Panc1 (cell line): Measurements from ENCODE around the gene COL4A3. TPM values are rescaled to one million over a fixed set of nuclear protein-coding genes. Genes with fewer than 3 reads are reported as not detected.

Source experiments
- ATAC-seq: fragments of 200-7000 bp; cut with Tn5 transposase; 2 replicates; pipeline ENCODE4 v1.9.1; 2020; ENCODE audit warnings: mild to moderate bottlenecking, moderate library complexity
- BruUV-seq: library from RNA; stranded (reverse); fragments of 400-500 nt; replicated peaks from 2 replicates; lab custom pipeline; 2021; lab: Mats Ljungman, UMichigan
- CTCF ChIA-PET: fragments of 300-600 bp; sonication (Branson Sonifier 250); formaldehyde crosslinking; loops from one replicate; lab custom pipeline; 2022; ENCODE audit warnings: antibody characterized with exemption; lab: Charles Lee
- POLR2A ChIA-PET: fragments of 300-600 bp; sonication (Branson Sonifier 250); formaldehyde crosslinking; loops from one replicate; lab custom pipeline; 2022; ENCODE audit warnings: antibody characterized with exemption; lab: Charles Lee
- DNase-seq: peaks from one replicate; pipeline ENCODE4 v3.0.0-alpha.2; 2010; ENCODE audit warnings: low read depth, low spot score
- H3K27ac ChIP-seq: 2 replicates; pipeline ENCODE4 v1.5.1; 2011; ENCODE audit warnings: mild to moderate bottlenecking, low read length, inconsistent platforms
- H3K27me3 ChIP-seq: fragments of 200-500 bp; sonication (Bioruptor generic); 2 replicates; pipeline ENCODE4 v1.6.0; 2014; ENCODE audit warnings: low read length, inconsistent platforms; ENCODE audit not compliant: control insufficient read depth, insufficient read depth
- H3K36me3 ChIP-seq: fragments of 200-500 bp; sonication (Bioruptor generic); 2 replicates; pipeline ENCODE4 v1.5.1; 2014; ENCODE audit warnings: inconsistent platforms, mild to moderate bottlenecking, low read length, moderate library complexity; ENCODE audit not compliant: control insufficient read depth, insufficient read depth
- H3K4me1 ChIP-seq: 2 replicates; pipeline ENCODE4 v1.5.1; 2011; ENCODE audit warnings: inconsistent platforms, mild to moderate bottlenecking, low read length, moderate library complexity; ENCODE audit not compliant: control insufficient read depth, insufficient read depth
- H3K4me3 ChIP-seq, 2 experiments: 2 replicates each; pipeline ENCODE4 v1.5.1; 2011 to 2012; ENCODE audit warnings: low read depth in 2 of 2, low read length in 2 of 2, mild to moderate bottlenecking in 2 of 2, inconsistent platforms in 1 of 2, moderate library complexity in 1 of 2
- H3K9me3 ChIP-seq: fragments of 200-500 bp; sonication (Bioruptor generic); 2 replicates; pipeline ENCODE4 v1.5.1; 2014; ENCODE audit warnings: low read depth, mild to moderate bottlenecking, inconsistent platforms, low read length, moderate library complexity; ENCODE audit not compliant: control insufficient read depth, insufficient read depth
- POLR2AphosphoS5 ChIP-seq: IDR thresholded peaks from 2 replicates; pipeline ENCODE4 v1.6.1; 2012; ENCODE audit warnings: mild to moderate bottlenecking, low read depth, low read length, moderate library complexity
- SIN3A ChIP-seq: IDR thresholded peaks from 2 replicates; pipeline ENCODE4 v1.6.1; 2012; ENCODE audit warnings: low read depth, mild to moderate bottlenecking, low read length, moderate library complexity, borderline replicate concordance; ENCODE audit not compliant: insufficient read depth
- TCF7L2 ChIP-seq: IDR thresholded peaks from 2 replicates; pipeline ENCODE4 v1.6.1; 2011; ENCODE audit warnings: mild to moderate bottlenecking, low read depth, low read length, inconsistent platforms
- in situ Hi-C: cut with HindIII; loops from 2 replicates; pipeline ENCODE4 v1.10.0; 2016; ENCODE audit warnings: low sequenced_read_pairs, low pct_unique_long_range_greater_than_20kb
- intact Hi-C: fragments of 100-400 bp; cut with micrococcal nuclease; formaldehyde crosslinking; loops from one replicate; pipeline ENCODE4 v1.10.0; 2022; ENCODE audit not compliant: unreplicated experiment
- total RNA-seq: library from RNA; stranded (reverse); gene quantifications from one replicate; pipeline ENCODE4 v1.2.1, GENCODE V29; 2021; ENCODE audit not compliant: unreplicated experiment
- TF ChIP-seq, protein P1 (sequence below): fragments of 450-650 bp; IDR thresholded peaks from 2 replicates; pipeline ENCODE4 v1.5.1; 2017; ENCODE audit warnings: mild to moderate bottlenecking
- TF ChIP-seq, protein P2 (sequence below), 2 experiments: IDR thresholded peaks; 2 replicates each; pipeline ENCODE4 v1.6.1; 2011 to 2012; ENCODE audit warnings: low read depth in 2 of 2, control low read depth in 1 of 2, low read length in 1 of 2, mild to moderate bottlenecking in 1 of 2, moderate library complexity in 1 of 2; ENCODE audit not compliant: insufficient read depth in 1 of 2

COL4A3 gene
- total RNA-seq, 1 experiment from 2014 or later = 0.18 TPM

DNA sequence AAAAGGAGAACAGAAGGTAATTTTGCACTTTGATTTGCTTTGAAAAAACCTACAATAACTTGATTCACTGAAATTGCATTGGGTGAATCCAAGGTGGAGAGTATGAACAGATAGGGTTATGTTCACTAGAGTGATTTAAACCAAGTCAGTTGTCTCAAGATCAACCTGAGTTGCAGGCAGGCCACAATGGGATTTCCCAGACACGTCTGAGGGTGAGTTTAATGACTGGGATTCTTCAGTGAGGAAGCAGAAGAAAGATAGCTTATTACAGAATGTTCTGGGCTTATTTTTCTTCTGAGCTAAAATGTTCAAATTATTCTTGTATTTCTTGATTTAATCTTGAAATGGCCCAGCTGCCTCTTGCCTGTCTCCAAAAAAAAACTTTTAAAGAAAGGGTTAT, 20.5 kb upstream of the COL4A3 start:
- ATAC-seq (no peak), DNase-seq (no peak)
- Histone ChIP-seq H3K27ac (no peak overlapping the region), H3K27me3 (peaks cover 7% of the 10 kb centered on the region), H3K9me3 (peaks cover 5% of the 10 kb centered on the region; the same call in 1 of the 2 replicates), H3K4me1 (no peaks in the 10 kb centered on the region), H3K4me3 (no peak overlapping the region), H3K36me3 (no peaks in the 10 kb centered on the region)
- BruUV-seq = no TSS peak
- ChIA-PET CTCF (no interaction called here), POLR2A (no interaction called here)
- TF ChIP-seq SIN3A = no peak
- no peak for TF ChIP-seq TCF7L2
- TF ChIP-seq, protein P1, sequence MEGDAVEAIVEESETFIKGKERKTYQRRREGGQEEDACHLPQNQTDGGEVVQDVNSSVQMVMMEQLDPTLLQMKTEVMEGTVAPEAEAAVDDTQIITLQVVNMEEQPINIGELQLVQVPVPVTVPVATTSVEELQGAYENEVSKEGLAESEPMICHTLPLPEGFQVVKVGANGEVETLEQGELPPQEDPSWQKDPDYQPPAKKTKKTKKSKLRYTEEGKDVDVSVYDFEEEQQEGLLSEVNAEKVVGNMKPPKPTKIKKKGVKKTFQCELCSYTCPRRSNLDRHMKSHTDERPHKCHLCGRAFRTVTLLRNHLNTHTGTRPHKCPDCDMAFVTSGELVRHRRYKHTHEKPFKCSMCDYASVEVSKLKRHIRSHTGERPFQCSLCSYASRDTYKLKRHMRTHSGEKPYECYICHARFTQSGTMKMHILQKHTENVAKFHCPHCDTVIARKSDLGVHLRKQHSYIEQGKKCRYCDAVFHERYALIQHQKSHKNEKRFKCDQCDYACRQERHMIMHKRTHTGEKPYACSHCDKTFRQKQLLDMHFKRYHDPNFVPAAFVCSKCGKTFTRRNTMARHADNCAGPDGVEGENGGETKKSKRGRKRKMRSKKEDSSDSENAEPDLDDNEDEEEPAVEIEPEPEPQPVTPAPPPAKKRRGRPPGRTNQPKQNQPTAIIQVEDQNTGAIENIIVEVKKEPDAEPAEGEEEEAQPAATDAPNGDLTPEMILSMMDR = no peak
- no peak for TF ChIP-seq POLR2AphosphoS5
- TF ChIP-seq, protein P2, sequence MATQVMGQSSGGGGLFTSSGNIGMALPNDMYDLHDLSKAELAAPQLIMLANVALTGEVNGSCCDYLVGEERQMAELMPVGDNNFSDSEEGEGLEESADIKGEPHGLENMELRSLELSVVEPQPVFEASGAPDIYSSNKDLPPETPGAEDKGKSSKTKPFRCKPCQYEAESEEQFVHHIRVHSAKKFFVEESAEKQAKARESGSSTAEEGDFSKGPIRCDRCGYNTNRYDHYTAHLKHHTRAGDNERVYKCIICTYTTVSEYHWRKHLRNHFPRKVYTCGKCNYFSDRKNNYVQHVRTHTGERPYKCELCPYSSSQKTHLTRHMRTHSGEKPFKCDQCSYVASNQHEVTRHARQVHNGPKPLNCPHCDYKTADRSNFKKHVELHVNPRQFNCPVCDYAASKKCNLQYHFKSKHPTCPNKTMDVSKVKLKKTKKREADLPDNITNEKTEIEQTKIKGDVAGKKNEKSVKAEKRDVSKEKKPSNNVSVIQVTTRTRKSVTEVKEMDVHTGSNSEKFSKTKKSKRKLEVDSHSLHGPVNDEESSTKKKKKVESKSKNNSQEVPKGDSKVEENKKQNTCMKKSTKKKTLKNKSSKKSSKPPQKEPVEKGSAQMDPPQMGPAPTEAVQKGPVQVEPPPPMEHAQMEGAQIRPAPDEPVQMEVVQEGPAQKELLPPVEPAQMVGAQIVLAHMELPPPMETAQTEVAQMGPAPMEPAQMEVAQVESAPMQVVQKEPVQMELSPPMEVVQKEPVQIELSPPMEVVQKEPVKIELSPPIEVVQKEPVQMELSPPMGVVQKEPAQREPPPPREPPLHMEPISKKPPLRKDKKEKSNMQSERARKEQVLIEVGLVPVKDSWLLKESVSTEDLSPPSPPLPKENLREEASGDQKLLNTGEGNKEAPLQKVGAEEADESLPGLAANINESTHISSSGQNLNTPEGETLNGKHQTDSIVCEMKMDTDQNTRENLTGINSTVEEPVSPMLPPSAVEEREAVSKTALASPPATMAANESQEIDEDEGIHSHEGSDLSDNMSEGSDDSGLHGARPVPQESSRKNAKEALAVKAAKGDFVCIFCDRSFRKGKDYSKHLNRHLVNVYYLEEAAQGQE (IDR thresholded peaks at IDR 0.05; ENCODE audit: insufficient read depth in 1 of 2, low read depth in 2 of 2, low read length in 1 of 2) = no peak
- intact Hi-C loops = no loop called here
- in situ Hi-C loops = no loop called here

DNA sequence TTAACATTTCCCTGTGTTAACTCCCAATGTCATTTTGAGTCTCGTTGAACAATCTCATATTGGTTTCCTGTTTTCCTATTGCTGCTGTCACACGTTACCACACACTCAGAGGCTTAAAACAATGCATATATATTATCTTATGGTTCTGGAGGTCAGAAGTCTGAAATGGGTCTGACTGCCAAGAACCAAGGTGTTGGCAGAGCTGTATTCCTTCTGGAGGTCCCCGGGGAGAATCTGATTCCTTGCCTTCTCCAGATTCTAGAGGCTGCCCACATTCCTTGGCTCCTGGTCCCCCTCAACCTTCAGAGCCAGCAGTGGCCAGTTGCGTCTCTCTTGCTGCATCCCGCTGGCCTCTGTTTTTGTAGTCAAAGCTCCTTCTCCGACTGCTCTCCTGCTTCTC, 18.0 kb upstream of the COL4A3 start:
- H3K36me3 ChIP-seq = no peaks in the 10 kb centered on the region

More for the DNA sequence above, 18.0 kb upstream of the COL4A3 start:
- DNase-seq = no peak
- POLR2A ChIA-PET = no interaction called here
- BruUV-seq = no TSS peak
- TF ChIP-seq SIN3A (no peak), TCF7L2 (no peak), POLR2AphosphoS5 (no peak)
- TF ChIP-seq, protein P2 (IDR thresholded peaks at IDR 0.05; ENCODE audit: insufficient read depth in 1 of 2, low read depth in 2 of 2, low read length in 1 of 2) = no peak
- TF ChIP-seq, protein P1 = no peak
- no peak overlapping the region for H3K27ac ChIP-seq
- peaks cover 5% of the 10 kb centered on the region; the same call in 1 of the 2 replicates for H3K9me3 ChIP-seq
- in situ Hi-C loops = no loop called here
- intact Hi-C loops = no loop called here
- ATAC-seq = no peak
- H3K4me1 ChIP-seq = no peaks in the 10 kb centered on the region
- CTCF ChIA-PET = no interaction called here
- H3K4me3 ChIP-seq = no peak overlapping the region
- peaks cover 7% of the 10 kb centered on the region for H3K27me3 ChIP-seq
